Esophagus squamous epithelium (tissue), 5 donors: Measurements from ENCODE around the gene CLEC3B. TPM values are rescaled to one million over a fixed set of nuclear protein-coding genes. Genes with fewer than 3 reads are reported as not detected.
"Not testable (repeated sequence)": the region's sequence is repeated elsewhere in the genome, so short reads cannot be mapped to it uniquely, and the experiment has no call there.

ENCODE experiments used
- DNase-seq: peaks from one replicate; lab custom pipeline; 2025; lab: John Stamatoyannopoulos, UW
- H3K27ac ChIP-seq, 4 donors: fragments of 200-600 bp; sonication (generic); one replicate each; pipeline ENCODE4 v1.5.1; 2016 to 2019; ENCODE audit warnings: mild to moderate bottlenecking in 1 of 4
- H3K27me3 ChIP-seq, 4 donors: fragments of 200-600 bp; sonication (generic); 1 replicate in 3 of 4; 2 replicates in 1 of 4; pipeline versions ENCODE4 v1.5.1 to v1.6.0; 2017 to 2021; ENCODE audit warnings: antibody characterized with exemption in 1 of 4
- H3K36me3 ChIP-seq, 3 donors: fragments of 200-600 bp; sonication (generic); one replicate each; pipeline ENCODE4 v1.5.1; 2016 to 2019
- H3K4me1 ChIP-seq, 3 donors: fragments of 200-600 bp; sonication (generic); one replicate each; pipeline ENCODE4 v1.5.1; 2017 to 2019
- H3K4me3 ChIP-seq, 4 donors: fragments of 200-600 bp; sonication (generic); 1 replicate in 3 of 4; 2 replicates in 1 of 4; pipeline ENCODE4 v1.5.1; 2016 to 2019; ENCODE audit warnings: mild to moderate bottlenecking in 2 of 4, moderate library complexity in 1 of 4
- H3K9me3 ChIP-seq, 3 donors: fragments of 200-600 bp; sonication (generic); one replicate each; pipeline ENCODE4 v1.5.1; 2016 to 2019
- POLR2A ChIP-seq, 4 donors: fragments of 450-650 bp; IDR thresholded peaks; one replicate each; pipeline ENCODE4 v1.6.1; 2017; ENCODE audit warnings: antibody characterized with exemption in 4 of 4, mild to moderate bottlenecking in 4 of 4, moderate library complexity in 3 of 4
- WGBS, 2 donors: methylation state at CpG; one replicate each; pipeline ENCODE4 v1.1.5; 2018; 5-methylcytosine and 5-hydroxymethylcytosine counted together
- intact Hi-C: fragments of 100-400 bp; cut with DNase I; formaldehyde crosslinking; loops from one replicate; pipeline ENCODE4 v1.15.0; 2022
- total RNA-seq, 4 donors: library from RNA; depleted of rRNA; stranded (reverse); fragments of >200 nt; gene quantifications; one replicate each; pipeline ENCODE4 v1.1.0, GENCODE V29; 2016
- TF ChIP-seq, protein P1 (sequence below), 6 experiments: fragments of 450-650 bp in 4 of 6; fragments of 200-600 bp in 2 of 6; sonication (generic) in 2 of 6; IDR thresholded peaks; one replicate each; pipeline ENCODE4 v1.5.1; 2016 to 2019; ENCODE audit warnings: antibody characterized with exemption in 6 of 6, mild to moderate bottlenecking in 4 of 6, moderate library complexity in 4 of 6
- donor health status: DM: yes; HTN: yes; CAD: no.

The CLEC3B gene
- total RNA-seq, 4 donors from 2014 or later, result 4.3 to 28.8 (median 6.9) TPM

DNA sequence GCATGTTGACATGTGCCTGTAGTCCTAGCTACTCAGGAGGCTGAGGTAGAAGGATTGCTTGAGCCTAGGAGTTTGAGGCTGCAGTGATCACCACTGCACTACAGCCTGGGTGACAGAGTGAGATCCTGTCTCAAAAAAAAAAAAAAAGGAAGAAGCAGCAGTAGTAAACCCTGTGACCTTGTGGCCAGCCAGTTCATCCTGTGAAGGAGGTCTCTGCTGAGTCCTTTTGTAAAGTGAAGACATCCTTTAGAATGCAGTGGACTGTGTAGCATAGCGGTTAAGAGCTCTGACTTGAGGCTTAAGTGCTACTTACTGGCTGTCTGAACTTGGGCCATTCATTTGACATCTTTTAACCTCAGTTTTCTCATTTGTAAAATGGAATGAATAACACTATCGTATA is 41.8 kb upstream of the CLEC3B start:
- WGBS, 2 donors, result 69 to 83% methylated on average over 2 of the region's 2 CpGs

DNA sequence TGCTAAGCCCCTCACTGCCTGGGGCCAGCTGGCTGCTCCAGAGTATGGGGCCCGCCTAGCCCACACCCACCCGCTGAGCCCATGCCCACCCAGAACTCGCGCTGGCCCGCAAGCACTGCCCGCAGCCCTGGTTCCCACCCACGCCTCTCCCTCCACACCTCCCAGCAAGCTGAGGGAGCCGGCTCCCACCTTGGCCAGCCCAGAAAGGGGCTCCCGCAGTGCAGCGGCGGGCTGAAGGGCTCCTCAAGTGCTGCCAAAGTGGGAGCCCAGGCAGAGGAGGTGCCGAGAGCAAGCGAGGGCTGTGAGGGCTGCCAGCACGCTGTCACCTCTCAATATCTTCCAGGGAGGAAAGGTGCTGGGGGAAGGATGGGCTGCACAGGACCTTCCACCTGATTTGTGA is 39.8 kb upstream of the CLEC3B start:
- DNase-seq, result not testable (repeated sequence)

More for the DNA sequence above, 41.8 kb upstream of the CLEC3B start:
- intact Hi-C loops, result no loop called here
- no peak for DNase-seq
- Histone ChIP-seq H3K9me3 (no peaks in the 10 kb centered on the region), H3K36me3 (peaks cover 0 to 21% (median 0%) of the 10 kb centered on the region in 3 donors), H3K4me3 (no peak overlapping the region), H3K27ac (peak overlapping the region in 3 of 4 donors; percentile 31 to 88 (median 87)), H3K27me3 (no peaks in the 10 kb centered on the region), H3K4me1 (peaks cover 15 to 91% (median 23%) of the 10 kb centered on the region in 3 donors)
- TF ChIP-seq, protein P1, sequence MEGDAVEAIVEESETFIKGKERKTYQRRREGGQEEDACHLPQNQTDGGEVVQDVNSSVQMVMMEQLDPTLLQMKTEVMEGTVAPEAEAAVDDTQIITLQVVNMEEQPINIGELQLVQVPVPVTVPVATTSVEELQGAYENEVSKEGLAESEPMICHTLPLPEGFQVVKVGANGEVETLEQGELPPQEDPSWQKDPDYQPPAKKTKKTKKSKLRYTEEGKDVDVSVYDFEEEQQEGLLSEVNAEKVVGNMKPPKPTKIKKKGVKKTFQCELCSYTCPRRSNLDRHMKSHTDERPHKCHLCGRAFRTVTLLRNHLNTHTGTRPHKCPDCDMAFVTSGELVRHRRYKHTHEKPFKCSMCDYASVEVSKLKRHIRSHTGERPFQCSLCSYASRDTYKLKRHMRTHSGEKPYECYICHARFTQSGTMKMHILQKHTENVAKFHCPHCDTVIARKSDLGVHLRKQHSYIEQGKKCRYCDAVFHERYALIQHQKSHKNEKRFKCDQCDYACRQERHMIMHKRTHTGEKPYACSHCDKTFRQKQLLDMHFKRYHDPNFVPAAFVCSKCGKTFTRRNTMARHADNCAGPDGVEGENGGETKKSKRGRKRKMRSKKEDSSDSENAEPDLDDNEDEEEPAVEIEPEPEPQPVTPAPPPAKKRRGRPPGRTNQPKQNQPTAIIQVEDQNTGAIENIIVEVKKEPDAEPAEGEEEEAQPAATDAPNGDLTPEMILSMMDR (IDR thresholded peaks at IDR 0.05), result no peak
- no peak for TF ChIP-seq POLR2A (IDR thresholded peaks at IDR 0.05)

DNA sequence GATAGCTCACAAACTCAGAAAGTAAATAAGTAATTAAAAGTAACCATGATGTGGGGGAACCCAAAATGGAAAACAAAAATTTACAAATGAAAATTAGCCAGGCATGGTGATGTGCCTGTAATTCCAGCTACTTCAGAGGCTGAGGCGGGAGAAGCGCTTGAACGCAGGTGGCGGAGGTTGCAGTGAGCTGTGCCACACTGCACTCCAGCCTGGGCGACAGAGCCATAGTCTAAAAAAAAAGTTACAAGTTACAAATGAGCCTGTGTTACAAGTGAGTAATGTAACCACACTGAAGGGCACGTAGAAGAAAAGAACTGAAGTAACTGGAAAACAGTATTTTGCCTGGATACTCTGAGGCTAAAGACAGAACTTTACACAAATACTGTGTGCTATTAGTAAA is 38.8 kb upstream of the CLEC3B start:
- Histone ChIP-seq H3K4me1 (peaks cover 9 to 79% (median 20%) of the 10 kb centered on the region in 3 donors), H3K36me3 (peaks cover 0 to 51% (median 9%) of the 10 kb centered on the region in 3 donors), H3K9me3 (no peaks in the 10 kb centered on the region), H3K27ac (no peak overlapping the region), H3K27me3 (no peaks in the 10 kb centered on the region), H3K4me3 (no peak overlapping the region)
- TF ChIP-seq, protein P1 (IDR thresholded peaks at IDR 0.05), result no peak
- TF ChIP-seq POLR2A (IDR thresholded peaks at IDR 0.05), result no peak
- no peak for DNase-seq
- intact Hi-C loops, result no loop called here
- WGBS, 2 donors, result 82 to 85% methylated on average over 6 of the region's 6 CpGs

More for the DNA sequence above, 39.8 kb upstream of the CLEC3B start:
- H3K27me3 ChIP-seq, H3K9me3 ChIP-seq, H3K4me3 ChIP-seq, intact Hi-C loops, H3K27ac ChIP-seq: not testable (repeated sequence)
- 100% methylated on average over 3 of the region's 14 CpGs; no CpG with 5 or more reads in 1 of the 2 donors for WGBS, 2 donors
- peaks cover 0 to 41% (median 7%) of the 10 kb centered on the region in 3 donors for H3K36me3 ChIP-seq
- H3K4me1 ChIP-seq, result peaks cover 10 to 80% (median 23%) of the 10 kb centered on the region in 3 donors

DNA sequence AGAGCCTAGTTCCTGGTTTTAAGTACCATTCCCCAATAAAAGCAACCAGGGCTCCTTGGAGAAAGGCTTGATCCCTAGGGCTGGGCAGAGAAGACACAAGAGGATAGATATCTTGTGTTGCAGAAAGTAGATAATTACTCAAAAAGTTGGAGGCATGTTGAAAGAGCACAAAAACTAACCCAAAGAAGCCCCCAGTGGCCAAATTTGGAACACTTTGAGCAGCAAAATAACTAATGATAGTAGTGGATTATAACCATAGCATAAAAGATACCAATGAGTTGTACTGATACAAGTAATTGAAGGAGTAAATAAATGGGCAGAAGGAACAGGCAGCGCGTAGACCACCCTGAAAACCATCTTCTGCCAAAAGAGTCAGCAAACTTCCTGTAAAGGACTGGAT is 38.0 kb upstream of the CLEC3B start:
- intact Hi-C loops, result no loop called here
- no peaks in the 10 kb centered on the region for H3K27me3 ChIP-seq
- TF ChIP-seq, protein P1 (IDR thresholded peaks at IDR 0.05), result peak in 3 of 6 experiments; percentile 11 to 41 (median 33)
- no peak for TF ChIP-seq POLR2A (IDR thresholded peaks at IDR 0.05)
- DNase-seq, result no peak
- no peak overlapping the region for H3K4me3 ChIP-seq
- no peak overlapping the region for H3K27ac ChIP-seq
- H3K4me1 ChIP-seq, result peaks cover 8 to 79% (median 22%) of the 10 kb centered on the region in 3 donors
- H3K36me3 ChIP-seq, result peaks cover 0 to 51% (median 9%) of the 10 kb centered on the region in 3 donors
- WGBS, 2 donors, result 100% methylated on average over 2 of the region's 2 CpGs
- no peaks in the 10 kb centered on the region for H3K9me3 ChIP-seq

DNA sequence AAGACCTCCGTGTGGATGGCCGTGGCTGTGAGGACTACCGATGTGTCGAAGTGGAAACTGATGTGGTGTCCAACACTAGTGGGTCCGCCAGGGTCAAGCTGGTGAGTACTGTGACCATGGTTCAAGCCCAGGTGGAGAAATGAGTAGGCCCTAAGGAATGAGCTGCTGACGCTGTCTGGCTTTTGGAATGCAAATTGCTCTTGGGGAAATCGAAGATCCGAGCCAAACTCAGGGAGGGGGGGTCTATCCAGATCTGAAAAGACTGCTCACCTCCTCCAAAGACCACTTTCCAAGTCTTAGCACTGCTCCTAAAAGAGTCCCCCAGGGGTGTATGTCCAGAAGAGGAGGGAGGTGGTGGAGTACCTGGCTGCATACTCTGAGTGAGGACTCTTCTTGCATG is 37.0 kb upstream of the CLEC3B start:
- no peaks in the 10 kb centered on the region for H3K9me3 ChIP-seq
- peaks cover 0 to 51% (median 9%) of the 10 kb centered on the region in 3 donors for H3K36me3 ChIP-seq
- no peaks in the 10 kb centered on the region for H3K27me3 ChIP-seq
- H3K4me3 ChIP-seq, result no peak overlapping the region
- intact Hi-C loops, result no loop called here
- no peak for DNase-seq
- WGBS, 2 donors, result 85 to 93% methylated on average over 8 of the region's 8 CpGs
- peak overlapping the region in 1 of 4 donors; percentile 2 for H3K27ac ChIP-seq
- TF ChIP-seq, protein P1 (IDR thresholded peaks at IDR 0.05), result no peak
- no peak for TF ChIP-seq POLR2A (IDR thresholded peaks at IDR 0.05)
- H3K4me1 ChIP-seq, result peaks cover 13 to 79% (median 28%) of the 10 kb centered on the region in 3 donors
